MM.1S (cell line): Measurements from ENCODE around the gene PHF23.

ENCODE experiments used
- CTCF ChIP-seq: fragments of 300-600 bp; sonication (generic); IDR thresholded peaks from 2 replicates; pipeline ENCODE4 v1.5.1; 2016; ENCODE audit warnings: antibody characterized with exemption, low read length, mixed read lengths
- EZH2 ChIP-seq: fragments of 300-600 bp; sonication (generic); optimal IDR thresholded peaks from 2 replicates; pipeline ENCODE3; 2017; ENCODE audit warnings: low read depth, mild to moderate bottlenecking, antibody characterized with exemption, low read length, mixed read lengths
- EZH2phosphoT487 ChIP-seq: fragments of 300-600 bp; sonication (generic); IDR thresholded peaks from 2 replicates; pipeline ENCODE4 v1.6.1; 2018; ENCODE audit warnings: antibody characterized with exemption, low read length

DNA sequence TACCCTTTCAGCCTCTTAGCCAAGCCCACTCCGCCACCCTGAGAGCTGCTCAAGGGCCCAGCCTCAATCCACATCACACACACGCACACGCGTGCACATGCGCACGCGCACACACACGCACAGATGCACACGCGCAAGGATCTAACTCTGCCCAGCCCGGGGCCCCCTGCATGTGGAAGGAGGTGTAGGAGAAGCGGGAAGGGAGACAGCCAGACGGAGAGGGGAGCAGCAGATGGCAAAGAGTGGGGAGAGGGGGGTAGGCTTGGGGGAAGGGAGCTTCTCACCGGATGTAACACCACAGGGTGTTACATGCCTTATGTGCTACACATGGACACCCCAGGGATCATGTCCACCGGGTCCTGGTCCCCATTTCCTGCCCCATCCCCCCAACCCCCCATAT is 34.9 kb downstream of the PHF23 start:
- TF ChIP-seq CTCF (no peak), EZH2 (no peak), EZH2phosphoT487 (no peak)
